ENCODE results near the gene CCNI2.
"Not testable (repeated sequence)": the region's sequence is repeated elsewhere in the genome, so short reads cannot be mapped to it uniquely, and the experiment has no call there.

The CCNI2 gene

DNA sequence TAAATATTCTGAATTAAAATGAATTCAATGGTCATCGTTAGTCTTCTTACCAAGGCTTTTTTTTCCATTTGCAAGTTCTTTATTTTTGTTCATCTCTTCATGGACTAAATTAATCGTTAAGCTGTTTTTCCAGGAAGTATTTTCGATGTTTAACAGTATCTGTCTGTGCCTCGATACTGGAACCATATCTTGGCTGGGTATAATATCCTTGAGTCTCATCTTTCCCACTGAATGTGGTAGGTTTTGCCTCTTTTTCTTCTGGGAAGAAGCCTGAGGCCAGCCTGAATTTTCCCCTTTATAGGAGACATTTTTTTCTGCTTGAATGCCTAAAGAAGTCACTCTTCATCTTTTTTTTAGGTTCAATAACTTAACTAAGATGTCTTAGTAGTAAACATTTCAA, 33.8 kb downstream of the CCNI2 start:
- no peak for DNase-seq (ENCODE audit: low read depth in 1 of 2, low spot score in 1 of 2)
- TF ChIP-seq JUND (IDR thresholded peaks at IDR 0.05; ENCODE audit: low read depth): no peak
- in situ Hi-C loops (cut with HindIII; ENCODE audit: low pct_unique_long_range_greater_than_20kb, low sequenced_read_pairs): no loop called here

DNA sequence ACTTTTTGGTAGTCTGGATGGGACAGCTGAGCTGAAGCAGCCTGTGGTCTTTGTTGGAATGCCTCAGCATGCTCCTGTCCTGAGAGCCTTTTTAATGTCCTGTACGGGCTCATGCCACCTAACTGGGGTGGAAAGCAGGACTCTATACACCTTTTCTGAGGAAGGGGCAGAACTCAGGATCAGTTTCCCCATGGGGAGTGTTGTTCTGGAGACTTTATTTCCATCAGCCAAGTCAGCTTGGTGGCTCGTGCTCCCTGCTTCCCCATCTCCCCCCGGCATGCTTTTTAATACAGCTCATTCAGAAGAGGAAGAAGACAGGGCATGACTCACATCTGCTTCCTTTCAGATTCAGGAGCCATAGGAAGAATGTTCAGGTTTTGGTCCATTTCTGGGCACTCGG, 34.9 kb downstream of the CCNI2 start:
- in situ Hi-C loops (cut with HindIII; ENCODE audit: low pct_unique_long_range_greater_than_20kb, low sequenced_read_pairs): no loop called here
- TF ChIP-seq JUND (IDR thresholded peaks at IDR 0.05; ENCODE audit: low read depth): no peak
- no peak for DNase-seq (ENCODE audit: low read depth in 1 of 2, low spot score in 1 of 2)

DNA sequence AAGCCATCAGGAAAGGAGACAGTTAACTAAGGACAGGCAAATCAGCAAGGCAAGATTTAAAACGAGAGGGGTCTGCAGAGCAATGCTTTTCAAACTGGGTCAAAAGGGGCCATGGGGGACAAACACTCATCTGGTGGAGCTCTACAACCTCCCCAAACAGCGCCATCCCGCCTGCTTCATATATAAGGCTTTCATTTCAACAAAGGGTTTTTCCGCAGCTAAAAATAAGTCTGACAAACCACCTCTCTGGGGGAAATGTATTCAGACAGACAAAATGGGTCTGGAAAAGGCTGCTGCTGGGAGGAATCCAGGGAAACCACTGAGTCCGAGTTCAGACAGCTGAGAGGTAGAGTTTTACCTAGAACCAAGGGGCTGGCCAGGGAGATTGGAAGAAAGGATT, 38.1 kb downstream of the CCNI2 start:
- in situ Hi-C loops (cut with HindIII; ENCODE audit: low pct_unique_long_range_greater_than_20kb, low sequenced_read_pairs): no loop called here
- TF ChIP-seq JUND (IDR thresholded peaks at IDR 0.05; ENCODE audit: low read depth): no peak
- DNase-seq (ENCODE audit: low read depth in 1 of 2, low spot score in 1 of 2): no peak

DNA sequence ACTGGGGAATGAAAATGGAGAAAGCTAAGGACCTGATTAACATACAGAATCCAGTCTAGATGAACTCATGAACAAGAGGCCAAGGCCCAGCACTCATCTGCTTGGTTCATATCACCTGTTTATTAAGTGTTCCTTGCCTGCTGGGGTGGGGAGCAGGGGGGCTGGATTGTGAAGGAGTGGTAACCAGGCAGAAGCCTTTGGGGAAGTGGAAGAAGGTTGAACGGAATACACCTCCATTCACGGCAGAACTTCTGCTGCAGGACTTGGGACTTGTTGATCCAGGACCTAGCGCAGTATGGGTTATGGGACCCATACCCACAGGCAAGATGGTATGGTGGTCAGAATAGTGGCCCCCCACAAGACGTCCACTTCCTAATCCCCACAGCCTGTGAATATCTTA, 38.6 kb downstream of the CCNI2 start:
- DNase-seq (ENCODE audit: low read depth in 1 of 2, low spot score in 1 of 2): no peak
- in situ Hi-C loops (cut with HindIII; ENCODE audit: low pct_unique_long_range_greater_than_20kb, low sequenced_read_pairs): no loop called here
- TF ChIP-seq JUND (IDR thresholded peaks at IDR 0.05; ENCODE audit: low read depth): no peak

DNA sequence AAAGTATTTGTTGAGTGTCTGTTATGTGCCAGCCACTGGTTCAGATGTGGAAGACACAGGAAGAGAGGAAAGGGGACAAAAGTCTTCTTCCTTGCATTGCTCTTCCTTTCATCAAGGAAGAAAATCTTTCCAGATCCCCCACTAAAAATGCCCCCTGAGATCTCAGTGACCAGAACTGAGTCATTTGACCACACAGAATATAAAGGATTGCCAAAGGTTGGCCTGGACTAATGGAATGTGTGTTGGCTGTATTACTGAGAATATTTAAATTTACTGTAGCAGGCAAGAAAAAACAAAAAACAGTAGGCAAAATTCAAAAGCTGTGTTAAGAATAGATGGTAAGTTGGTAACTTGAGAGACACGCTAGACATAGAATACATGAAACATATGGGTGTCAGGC, 39.9 kb downstream of the CCNI2 start:
- in situ Hi-C loops (cut with HindIII; ENCODE audit: low pct_unique_long_range_greater_than_20kb, low sequenced_read_pairs): no loop called here
- TF ChIP-seq JUND (IDR thresholded peaks at IDR 0.05; ENCODE audit: low read depth): no peak
- no peak for DNase-seq (ENCODE audit: low read depth in 1 of 2, low spot score in 1 of 2)

DNA sequence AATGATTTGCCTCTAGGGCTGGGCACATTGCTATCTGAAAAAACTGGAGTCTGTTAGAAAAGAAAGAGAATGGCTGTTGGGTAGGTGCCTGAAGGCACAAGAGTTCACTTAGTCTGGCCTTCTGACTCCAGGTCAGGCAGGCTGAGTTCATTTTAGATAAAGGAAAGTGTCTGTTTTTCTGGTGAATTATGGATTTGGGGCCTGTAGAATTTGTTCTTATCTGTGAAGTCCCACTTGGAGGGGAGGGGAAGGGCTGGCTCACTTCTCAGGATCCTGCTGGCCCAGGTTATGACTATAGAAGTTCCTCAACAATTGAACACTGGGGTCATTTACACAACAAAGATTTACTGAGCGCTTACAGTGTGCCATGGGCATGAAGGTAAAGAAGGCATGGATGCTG, 41.3 kb downstream of the CCNI2 start:
- no peak for TF ChIP-seq JUND (IDR thresholded peaks at IDR 0.05; ENCODE audit: low read depth)
- no peak for DNase-seq (ENCODE audit: low read depth in 1 of 2, low spot score in 1 of 2)
- in situ Hi-C loops (cut with HindIII; ENCODE audit: low pct_unique_long_range_greater_than_20kb, low sequenced_read_pairs): no loop called here

DNA sequence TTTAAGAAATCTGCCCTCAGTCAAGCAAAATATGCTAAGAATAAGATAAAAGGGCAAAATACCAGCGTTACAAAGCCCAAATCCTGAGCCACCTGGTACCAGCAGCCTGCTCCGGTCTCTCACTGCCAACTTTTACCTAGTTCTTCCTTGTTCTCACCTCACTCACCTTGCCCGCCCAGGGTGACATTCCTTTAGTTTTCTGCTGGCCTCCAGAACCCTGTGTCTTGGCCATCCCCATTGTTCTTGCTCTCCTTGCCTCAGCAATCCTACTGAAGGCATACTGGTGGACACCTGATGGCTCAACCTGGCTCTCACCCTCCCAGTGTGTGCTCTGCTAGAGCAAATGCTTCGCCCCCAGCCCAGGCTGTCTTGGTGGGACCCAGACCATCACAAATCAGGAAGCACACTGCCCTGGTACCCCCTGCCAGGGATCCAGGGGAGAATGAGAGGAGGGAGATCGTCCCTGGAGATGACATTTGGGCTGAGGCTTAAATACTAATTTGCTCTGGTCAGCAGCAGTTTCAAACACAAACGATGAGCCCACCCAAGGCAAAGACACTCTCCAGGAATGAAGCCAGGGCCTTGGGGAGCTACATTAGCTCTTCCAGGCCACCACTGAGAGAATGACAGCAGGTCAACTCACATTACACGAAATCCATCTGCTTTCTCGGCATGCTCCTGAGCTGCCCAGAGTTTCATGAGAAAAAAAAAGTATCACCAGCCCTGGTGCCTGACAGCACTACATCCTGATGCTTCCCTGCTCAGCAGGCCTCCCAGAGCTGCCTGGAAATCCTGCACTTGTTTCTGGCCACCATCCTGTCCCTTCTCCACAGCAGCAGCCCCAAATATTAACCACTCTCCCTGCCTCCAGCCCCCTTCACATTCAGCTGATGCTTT, 42.0 kb downstream of the CCNI2 start:
- TF ChIP-seq JUND (IDR thresholded peaks at IDR 0.05; ENCODE audit: low read depth): no peak
- in situ Hi-C loops (cut with HindIII; ENCODE audit: low pct_unique_long_range_greater_than_20kb, low sequenced_read_pairs): no loop called here
- no peak for DNase-seq (ENCODE audit: low read depth in 1 of 2, low spot score in 1 of 2)

DNA sequence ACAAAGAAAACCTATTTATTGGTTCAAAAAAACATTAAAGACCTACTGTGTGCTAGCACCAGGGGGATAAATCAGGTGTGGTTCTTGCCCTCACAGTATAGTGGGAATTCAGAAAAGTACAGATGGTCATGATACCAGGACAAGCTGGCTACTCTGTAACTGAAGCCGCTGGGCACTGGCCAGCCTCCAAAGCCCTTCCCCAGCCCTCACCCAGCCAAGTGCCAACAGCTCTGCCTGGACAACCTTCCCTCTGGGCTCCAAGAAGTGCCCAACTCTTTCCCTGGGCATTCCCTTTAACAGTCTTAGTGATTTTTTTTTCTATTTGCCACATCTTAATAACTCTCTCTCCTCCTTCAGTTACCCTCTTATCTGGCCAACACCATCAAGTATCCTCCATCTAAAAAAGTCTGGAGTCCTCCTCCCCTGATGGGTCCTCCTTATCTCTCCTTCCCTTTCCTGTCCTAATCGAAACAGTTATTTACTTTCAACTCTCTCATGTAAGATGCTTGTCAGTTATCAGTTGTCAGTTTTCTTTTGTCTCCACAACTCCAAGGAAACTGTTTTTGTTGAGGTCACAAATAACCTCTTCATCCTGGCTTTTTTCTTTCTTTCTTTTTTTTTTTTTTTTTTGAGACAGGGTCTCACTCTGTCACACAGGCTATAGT, 43.1 kb downstream of the CCNI2 start:
- DNase-seq (ENCODE audit: low read depth in 1 of 2, low spot score in 1 of 2): no peak
- in situ Hi-C loops (cut with HindIII; ENCODE audit: low pct_unique_long_range_greater_than_20kb, low sequenced_read_pairs): no loop called here
- TF ChIP-seq JUND (IDR thresholded peaks at IDR 0.05; ENCODE audit: low read depth): no peak

DNA sequence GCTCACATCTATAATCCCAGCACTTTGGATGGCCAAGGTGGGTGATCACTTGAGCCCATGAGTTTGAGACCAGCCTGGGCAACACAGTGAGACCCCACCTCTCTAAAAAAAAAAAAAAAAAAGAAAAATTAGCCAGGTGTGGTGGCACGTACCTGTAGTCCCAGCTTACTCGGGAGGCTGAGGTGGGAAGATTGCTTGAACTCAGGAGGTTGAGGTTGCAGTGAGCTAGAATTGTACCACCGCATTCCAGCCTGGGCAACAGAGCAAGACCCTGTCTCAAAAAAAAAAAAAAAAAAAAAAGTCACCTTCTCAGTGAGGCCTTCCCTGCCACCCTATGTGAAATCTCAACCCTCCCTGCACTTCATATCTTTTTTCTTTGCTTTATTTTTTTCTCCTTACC, 43.8 kb downstream of the CCNI2 start:
- no peak for DNase-seq (ENCODE audit: low read depth in 1 of 2, low spot score in 1 of 2)
- no peak for TF ChIP-seq JUND (IDR thresholded peaks at IDR 0.05; ENCODE audit: low read depth)
- in situ Hi-C loops (cut with HindIII; ENCODE audit: low pct_unique_long_range_greater_than_20kb, low sequenced_read_pairs): no loop called here

DNA sequence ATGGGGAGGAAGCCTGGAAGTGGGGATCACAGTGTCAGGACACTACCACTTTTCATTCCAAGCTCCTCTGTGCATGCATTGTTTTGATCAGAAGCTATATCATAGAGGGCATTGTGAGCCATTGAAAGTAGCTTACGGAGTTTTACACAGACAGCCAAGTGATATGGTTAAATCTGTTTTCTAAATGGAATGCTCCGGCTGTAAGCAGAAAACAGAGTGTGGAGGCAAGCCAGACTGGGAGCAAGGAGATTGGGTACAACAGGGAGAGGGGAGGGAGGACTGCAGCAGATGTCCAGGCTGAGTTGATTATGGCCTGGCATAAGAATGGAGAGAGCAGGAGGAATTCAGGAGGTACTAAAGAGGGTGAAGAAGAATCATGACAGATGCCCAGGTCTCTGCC, 50.4 kb downstream of the CCNI2 start:
- no peak for DNase-seq (ENCODE audit: low read depth in 1 of 2, low spot score in 1 of 2)
- in situ Hi-C loops (cut with HindIII; ENCODE audit: low pct_unique_long_range_greater_than_20kb, low sequenced_read_pairs): no loop called here
- TF ChIP-seq JUND (IDR thresholded peaks at IDR 0.05; ENCODE audit: low read depth): no peak

DNA sequence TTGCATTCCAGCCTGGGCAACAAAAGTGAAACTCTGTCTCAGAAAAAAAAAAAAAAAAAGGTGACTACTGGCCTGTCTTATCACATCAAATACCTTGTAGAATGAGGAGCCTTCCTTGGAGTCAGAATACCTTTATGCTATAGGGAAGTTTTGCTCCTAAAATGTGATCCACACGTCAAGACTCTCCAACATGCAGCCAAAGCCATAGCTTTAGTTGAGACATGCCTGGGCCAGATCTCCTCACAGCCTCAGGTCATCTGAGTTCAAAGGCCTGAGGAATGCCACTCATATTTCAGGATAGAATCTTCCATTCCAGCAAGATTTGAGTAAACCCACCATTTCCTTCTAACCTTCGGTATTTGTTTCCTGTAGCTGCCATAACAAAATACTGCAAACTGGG, 52.2 kb downstream of the CCNI2 start:
- no peak for TF ChIP-seq JUND (IDR thresholded peaks at IDR 0.05; ENCODE audit: low read depth)
- no peak for DNase-seq (ENCODE audit: low read depth in 1 of 2, low spot score in 1 of 2)
- in situ Hi-C loops (cut with HindIII; ENCODE audit: low pct_unique_long_range_greater_than_20kb, low sequenced_read_pairs): no loop called here

DNA sequence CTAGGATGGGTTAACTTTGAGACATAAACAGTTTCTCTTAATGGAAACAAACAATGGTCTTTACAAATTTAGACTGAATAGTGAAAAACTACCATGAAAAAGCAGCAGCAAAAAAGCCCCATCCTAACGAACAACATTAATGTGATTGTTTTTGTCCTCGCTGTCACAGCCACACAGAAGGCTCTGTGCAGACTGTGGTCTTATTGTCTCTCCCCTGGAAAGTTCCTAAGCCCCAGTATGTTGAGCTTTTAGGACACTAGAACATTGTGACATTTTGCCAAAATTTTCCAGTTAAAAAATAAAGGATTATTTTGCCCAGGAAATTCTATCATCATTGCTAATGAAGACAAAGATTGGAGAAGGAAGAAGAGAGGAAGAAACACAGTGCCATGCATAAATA, 53.3 kb downstream of the CCNI2 start:
- no peak for TF ChIP-seq JUND (IDR thresholded peaks at IDR 0.05; ENCODE audit: low read depth)
- in situ Hi-C loops (cut with HindIII; ENCODE audit: low pct_unique_long_range_greater_than_20kb, low sequenced_read_pairs): no loop called here
- no peak for DNase-seq (ENCODE audit: low read depth in 1 of 2, low spot score in 1 of 2)

DNA sequence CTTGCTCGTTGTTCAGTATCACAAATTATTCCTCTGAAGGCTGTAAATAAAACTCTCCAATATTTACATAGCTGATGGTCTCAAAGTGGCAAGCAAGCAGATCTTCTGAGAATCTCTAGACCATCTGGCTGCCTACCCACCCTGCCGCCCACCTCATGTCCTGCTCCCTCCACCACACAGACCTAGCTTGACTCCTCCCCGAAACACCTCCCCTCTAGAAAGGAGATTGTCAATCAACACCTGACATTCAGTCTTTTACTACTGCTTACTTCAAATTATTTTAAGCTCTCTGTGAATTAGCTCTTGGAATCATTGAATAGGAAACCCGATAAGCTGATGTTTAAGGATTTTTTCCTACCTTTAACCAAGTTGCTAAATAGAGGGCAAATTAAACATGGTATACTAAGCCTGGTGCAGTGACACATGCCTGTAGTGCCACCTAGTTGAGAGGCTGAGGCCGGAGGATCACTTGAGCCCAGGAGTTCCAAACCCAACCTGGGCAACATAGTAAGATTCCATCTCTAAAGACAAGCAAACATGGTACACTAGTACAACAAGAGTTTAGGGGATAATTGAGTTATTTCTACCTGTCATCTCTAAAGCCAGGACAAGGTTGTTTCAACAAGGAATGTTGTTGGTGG, 54.9 kb downstream of the CCNI2 start:
- no peak for DNase-seq (ENCODE audit: low read depth in 1 of 2, low spot score in 1 of 2)
- in situ Hi-C loops (cut with HindIII; ENCODE audit: low pct_unique_long_range_greater_than_20kb, low sequenced_read_pairs): no loop called here
- TF ChIP-seq JUND (IDR thresholded peaks at IDR 0.05; ENCODE audit: low read depth): no peak

DNA sequence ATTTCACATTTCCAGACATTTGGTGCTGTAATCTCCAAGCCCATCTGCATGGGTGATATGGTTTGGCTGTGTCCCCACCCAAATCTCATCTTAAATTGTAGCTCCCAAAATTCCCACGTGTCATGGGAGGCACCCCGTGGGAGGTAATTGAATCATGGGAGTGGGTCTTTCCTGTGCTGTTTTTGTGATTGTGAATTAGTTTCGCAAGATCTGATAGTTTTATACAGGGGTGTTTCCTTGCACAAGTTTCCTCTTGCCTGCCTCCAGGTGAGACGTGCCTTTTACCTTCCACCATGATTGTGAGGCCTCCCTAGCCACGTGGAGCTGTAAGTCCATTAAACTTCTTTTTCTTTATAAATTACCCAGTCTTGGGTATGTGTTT, 55.5 kb downstream of the CCNI2 start:
- in situ Hi-C loops (cut with HindIII; ENCODE audit: low pct_unique_long_range_greater_than_20kb, low sequenced_read_pairs); DNase-seq (ENCODE audit: low read depth in 1 of 2, low spot score in 1 of 2): not testable (repeated sequence)

Data from T47D (cell line).